Neural cell (in vitro differentiated cells): ENCODE measurements around the gene TMEFF2. TPM values are rescaled to one million over a fixed set of nuclear protein-coding genes. Genes with fewer than 3 reads are reported as not detected.
A peak's percentile ranks its signal among the peaks of the same experiment; 100 is the strongest.

ENCODE experiments used
- H2AFZ ChIP-seq: fragments of 200-600, 300-800 bp; sonication (generic), shearing (Covaris generic); 2 replicates; pipeline ENCODE4 v1.6.0; 2014; ENCODE audit warnings: low read depth, mild to moderate bottlenecking, antibody characterized with exemption, low read length, moderate library complexity
- H3F3A ChIP-seq: fragments of 200-600 bp; shearing (Covaris generic); 2 replicates; pipeline ENCODE4 v1.6.1; 2016; ENCODE audit warnings: mild to moderate bottlenecking, moderate library complexity, mixed read lengths, antibody characterized with exemption, low read length; ENCODE audit not compliant: insufficient read depth, poor library complexity, severe bottlenecking
- H3K27ac ChIP-seq: fragments of 200-600, 300-800 bp; sonication (generic), shearing (Covaris generic); 2 replicates; pipeline ENCODE4 v1.5.1; 2014; ENCODE audit warnings: mild to moderate bottlenecking, low read length, moderate library complexity
- H3K27me3 ChIP-seq: fragments of 300-800, 200-600 bp; sonication (generic), shearing (Covaris generic); 2 replicates; pipeline ENCODE4 v1.6.0; 2014; ENCODE audit warnings: mild to moderate bottlenecking, low read depth, low read length, moderate library complexity; ENCODE audit not compliant: insufficient read depth
- H3K36me3 ChIP-seq: fragments of 300-800, 200-600 bp; sonication (generic), shearing (Covaris generic); 2 replicates; pipeline ENCODE4 v1.5.1; 2014; ENCODE audit warnings: mild to moderate bottlenecking, antibody characterized with exemption, low read length, moderate library complexity; ENCODE audit not compliant: insufficient read depth
- H3K4me2 ChIP-seq: fragments of 300-800, 200-600 bp; sonication (generic), shearing (Covaris generic); 2 replicates; pipeline ENCODE4 v1.6.0; 2014; ENCODE audit warnings: mild to moderate bottlenecking, low read length
- H3K4me3 ChIP-seq: fragments of 300-800, 200-600 bp; sonication (generic), shearing (Covaris generic); 2 replicates; pipeline ENCODE4 v1.5.1; 2014; ENCODE audit warnings: mild to moderate bottlenecking, low read length, moderate library complexity
- H3K79me2 ChIP-seq: fragments of 200-600 bp; shearing (Covaris generic); replicated peaks from 2 replicates; pipeline ENCODE4 v1.6.0; 2014; ENCODE audit warnings: mild to moderate bottlenecking, low read length, moderate library complexity; ENCODE audit not compliant: insufficient read depth
- H3K9ac ChIP-seq: fragments of 300-800, 200-600 bp; sonication (generic), shearing (Covaris generic); 2 replicates; pipeline ENCODE4 v1.6.1; 2016; ENCODE audit warnings: mild to moderate bottlenecking, low read length, mixed read lengths
- H3K9me2 ChIP-seq: fragments of 200-600 bp; shearing (Covaris generic); 2 replicates; pipeline ENCODE4 v1.6.1; 2016; ENCODE audit warnings: mild to moderate bottlenecking, low read length, mixed read lengths; ENCODE audit not compliant: insufficient read depth
- H3K9me3 ChIP-seq: fragments of 200-600, 300-800 bp; sonication (generic), shearing (Covaris generic); 2 replicates; pipeline ENCODE4 v1.6.1; 2016; ENCODE audit warnings: mild to moderate bottlenecking, mixed run types, low read length, moderate library complexity, mixed read lengths
- H4K20me1 ChIP-seq: fragments of 200-600 bp; shearing (Covaris generic); 2 replicates; pipeline ENCODE4 v1.6.1; 2016; ENCODE audit warnings: mild to moderate bottlenecking, mixed run types; ENCODE audit not compliant: insufficient read depth
- MXI1 ChIP-seq: fragments of 450-650 bp; conservative IDR thresholded peaks from 2 replicates; pipeline ENCODE4 v1.6.1; 2014; ENCODE audit warnings: antibody characterized with exemption, mild to moderate bottlenecking; ENCODE audit not compliant: poor library complexity, severe bottlenecking
- POLR2AphosphoS5 ChIP-seq: IDR thresholded peaks from 2 replicates; pipeline ENCODE4 v1.6.1; 2012
- RAD21 ChIP-seq: fragments of 450-650 bp; conservative IDR thresholded peaks from 2 replicates; pipeline ENCODE4 v1.6.1; 2014; ENCODE audit warnings: antibody characterized with exemption, mild to moderate bottlenecking, moderate library complexity
- SMC3 ChIP-seq: fragments of 450-650 bp; conservative IDR thresholded peaks from 2 replicates; pipeline ENCODE4 v1.6.1; 2014; ENCODE audit warnings: antibody characterized with exemption, mild to moderate bottlenecking, moderate library complexity; ENCODE audit not compliant: poor library complexity
- TAF1 ChIP-seq: IDR thresholded peaks from 2 replicates; pipeline ENCODE4 v1.6.1; 2012; ENCODE audit warnings: low read depth
- polyA plus RNA-seq: library from polyadenylated mRNA; depleted of rRNA; stranded (reverse); fragments of >200 nt; gene quantifications from 2 replicates; pipeline ENCODE4 v1.2.3, GENCODE V29; 2014
- TF ChIP-seq, protein P1 (sequence below): fragments of 450-650 bp; IDR thresholded peaks from 2 replicates; pipeline ENCODE4 v1.5.1; 2014; ENCODE audit warnings: antibody characterized with exemption, mild to moderate bottlenecking, moderate library complexity; ENCODE audit not compliant: poor library complexity, severe bottlenecking

TMEFF2 gene
- polyA plus RNA-seq, 1 donor from 2014 or later, result 24.6 TPM

DNA sequence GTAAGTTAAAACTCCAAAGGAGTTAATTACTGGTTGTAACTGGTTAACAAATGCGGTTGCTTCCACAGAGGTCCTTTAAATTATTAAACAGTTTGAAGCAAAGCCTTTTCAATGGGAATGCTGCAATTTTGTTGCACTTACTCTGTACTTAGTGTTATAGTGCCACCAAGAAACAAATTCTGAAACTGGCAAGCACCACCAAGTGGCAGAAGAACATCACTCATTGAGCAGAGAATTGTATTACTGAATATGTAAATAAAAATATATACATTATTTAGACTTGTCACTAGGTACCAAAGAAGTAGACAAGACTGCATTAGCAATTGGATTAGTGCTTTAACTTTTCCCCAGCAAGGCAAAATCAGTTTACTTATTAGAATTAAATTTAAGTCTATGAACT lies 2.6 kb upstream of the TMEFF2 start:
- no peak overlapping the region for H2AFZ ChIP-seq
- H3K27me3 ChIP-seq, result peaks cover 18% of the 10 kb centered on the region
- TF ChIP-seq, protein P1, sequence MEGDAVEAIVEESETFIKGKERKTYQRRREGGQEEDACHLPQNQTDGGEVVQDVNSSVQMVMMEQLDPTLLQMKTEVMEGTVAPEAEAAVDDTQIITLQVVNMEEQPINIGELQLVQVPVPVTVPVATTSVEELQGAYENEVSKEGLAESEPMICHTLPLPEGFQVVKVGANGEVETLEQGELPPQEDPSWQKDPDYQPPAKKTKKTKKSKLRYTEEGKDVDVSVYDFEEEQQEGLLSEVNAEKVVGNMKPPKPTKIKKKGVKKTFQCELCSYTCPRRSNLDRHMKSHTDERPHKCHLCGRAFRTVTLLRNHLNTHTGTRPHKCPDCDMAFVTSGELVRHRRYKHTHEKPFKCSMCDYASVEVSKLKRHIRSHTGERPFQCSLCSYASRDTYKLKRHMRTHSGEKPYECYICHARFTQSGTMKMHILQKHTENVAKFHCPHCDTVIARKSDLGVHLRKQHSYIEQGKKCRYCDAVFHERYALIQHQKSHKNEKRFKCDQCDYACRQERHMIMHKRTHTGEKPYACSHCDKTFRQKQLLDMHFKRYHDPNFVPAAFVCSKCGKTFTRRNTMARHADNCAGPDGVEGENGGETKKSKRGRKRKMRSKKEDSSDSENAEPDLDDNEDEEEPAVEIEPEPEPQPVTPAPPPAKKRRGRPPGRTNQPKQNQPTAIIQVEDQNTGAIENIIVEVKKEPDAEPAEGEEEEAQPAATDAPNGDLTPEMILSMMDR, result peak; percentile 72
- TF ChIP-seq SMC3 (peak; percentile 74), POLR2AphosphoS5 (no peak), RAD21 (peak; percentile 80)
- no peak overlapping the region for H3K9ac ChIP-seq
- H3K36me3 ChIP-seq, result no peaks in the 10 kb centered on the region
- H4K20me1 ChIP-seq, result no peaks in the 10 kb centered on the region
- H3K4me3 ChIP-seq, result peak overlapping the region; percentile 82
- no peaks in the 10 kb centered on the region for H3K9me3 ChIP-seq
- H3F3A ChIP-seq, result no peaks in the 10 kb centered on the region
- no peaks in the 10 kb centered on the region for H3K79me2 ChIP-seq
- peak overlapping the region; percentile 18 for H3K4me2 ChIP-seq
- no peak overlapping the region for H3K27ac ChIP-seq
- no peaks in the 10 kb centered on the region for H3K9me2 ChIP-seq

DNA sequence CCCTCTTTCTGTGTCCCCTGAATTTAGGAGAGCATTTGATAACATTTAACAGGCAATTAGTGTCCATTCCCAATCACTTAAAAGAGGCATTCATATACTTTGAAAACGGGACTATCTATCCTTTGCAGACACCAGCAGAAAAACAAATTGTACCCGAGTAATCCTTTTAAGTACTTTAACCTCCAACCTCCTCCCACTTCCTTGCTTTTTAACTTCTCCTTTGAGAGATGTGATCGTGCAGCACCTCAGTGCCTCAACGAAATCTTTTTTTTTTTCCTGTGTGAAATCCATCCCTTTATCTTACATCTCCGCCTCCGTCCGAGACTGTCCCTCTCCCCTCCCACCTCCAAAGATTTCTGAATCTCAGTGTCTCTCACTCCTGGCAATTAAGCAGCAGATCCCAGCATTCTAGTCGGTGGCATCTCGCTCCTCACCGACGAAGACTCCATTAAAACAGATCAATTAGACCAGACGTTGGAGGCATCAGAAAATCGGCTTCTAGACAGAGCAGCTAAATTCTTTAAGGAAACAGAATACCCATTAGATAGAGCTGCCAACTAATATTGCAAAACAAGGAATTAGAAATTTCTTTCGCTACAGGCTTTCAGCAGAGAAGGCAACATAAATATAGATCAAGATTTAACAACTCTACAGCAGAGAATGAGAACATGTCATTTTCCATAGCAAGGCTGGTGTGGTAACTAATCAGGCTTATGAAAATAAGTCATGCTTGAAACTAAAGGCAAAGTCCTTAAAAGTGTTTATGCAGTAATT lies 1.9 kb upstream of the TMEFF2 start:
- Histone ChIP-seq H3K4me3 (peak overlapping the region; percentile 82), H3K36me3 (no peaks in the 10 kb centered on the region), H3K9me2 (no peaks in the 10 kb centered on the region), H3K9me3 (no peaks in the 10 kb centered on the region), H2AFZ (peak overlapping the region; percentile 88), H3K9ac (peak overlapping the region; percentile 80), H3K27me3 (peaks cover 26% of the 10 kb centered on the region), H3K4me2 (peak overlapping the region; percentile 88), H3F3A (no peaks in the 10 kb centered on the region), H3K79me2 (peaks cover 6% of the 10 kb centered on the region), H4K20me1 (no peaks in the 10 kb centered on the region), H3K27ac (peak overlapping the region; percentile 79)
- TF ChIP-seq TAF1, result no peak

DNA sequence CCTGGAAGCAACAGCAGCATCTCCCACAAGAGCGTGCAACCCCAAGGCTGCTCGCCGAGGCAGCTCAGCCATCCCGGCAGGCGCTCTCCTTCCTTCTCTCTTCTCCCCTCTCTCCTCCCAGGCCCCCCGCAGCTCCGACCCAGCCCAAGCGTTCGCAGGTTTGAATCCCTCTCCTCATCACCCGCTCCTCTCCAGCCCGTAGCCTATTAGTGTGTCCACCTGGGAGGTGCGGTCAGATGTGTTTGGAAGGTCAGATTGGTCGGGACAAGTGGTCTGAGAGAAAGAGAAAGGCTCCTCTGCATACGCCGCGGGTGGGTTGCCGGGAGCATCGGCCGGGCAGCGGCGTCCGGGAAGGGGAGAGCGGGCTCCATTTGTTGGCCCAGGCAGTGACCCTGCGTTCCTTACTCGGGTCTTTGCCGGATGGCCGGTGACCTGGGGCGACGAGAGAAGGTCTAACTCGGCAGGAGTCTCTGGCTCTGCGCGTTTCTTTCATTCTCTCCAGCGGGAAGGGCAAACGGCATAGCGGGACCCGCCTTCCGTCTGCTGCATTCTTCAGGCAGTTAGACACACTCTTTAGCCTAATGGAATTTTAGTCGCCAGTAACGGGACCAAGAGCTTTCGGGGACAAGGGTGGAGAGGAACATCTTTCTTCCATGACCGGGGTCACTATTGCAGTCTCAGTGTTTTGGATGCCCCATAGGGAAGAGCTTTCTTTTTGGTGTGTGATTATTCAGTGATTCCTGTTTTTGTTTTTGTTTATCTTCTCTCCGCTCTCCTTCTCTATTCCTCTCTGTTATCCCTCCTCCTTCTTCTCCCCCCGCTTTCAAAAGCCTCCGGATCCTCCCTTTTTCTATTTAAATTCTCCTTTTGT lies 1.1 kb upstream of the TMEFF2 start:
- peak; percentile 3 for TF ChIP-seq POLR2AphosphoS5
- TF ChIP-seq MXI1, result peak; percentile 47
- TF ChIP-seq SMC3, result no peak
- Histone ChIP-seq H3K9ac (peak overlapping the region; percentile 80), H3K27me3 (peaks cover 32% of the 10 kb centered on the region), H3K4me2 (peak overlapping the region; percentile 88), H3K4me3 (peak overlapping the region; percentile 82), H3K9me3 (no peaks in the 10 kb centered on the region), H3K36me3 (peaks cover 4% of the 10 kb centered on the region), H4K20me1 (no peaks in the 10 kb centered on the region), H3F3A (no peaks in the 10 kb centered on the region), H3K79me2 (peaks cover 9% of the 10 kb centered on the region), H2AFZ (peak overlapping the region; percentile 88), H3K9me2 (no peaks in the 10 kb centered on the region), H3K27ac (peak overlapping the region; percentile 79)
